Liver (tissue), 9 donors: ENCODE measurements around the gene RFC2. TPM values are rescaled to one million over a fixed set of nuclear protein-coding genes. Genes with fewer than 3 reads are reported as not detected.

ENCODE experiments used
- DNase-seq: peaks from one replicate; pipeline ENCODE4 v3.0.0-alpha.2; 2017; ENCODE audit warnings: low spot score
- H3K27ac ChIP-seq, 2 donors: one replicate each; pipeline ENCODE4 v1.7.0; 2013; ENCODE audit warnings: inconsistent platforms in 2 of 2, low read length in 2 of 2, control low read depth in 1 of 2, low read depth in 1 of 2, mild to moderate bottlenecking in 1 of 2
- H3K27me3 ChIP-seq, 4 donors: one replicate each; pipeline versions ENCODE4 v1.6.1 to v1.7.0; 2013; ENCODE audit warnings: low read length in 3 of 4, inconsistent platforms in 1 of 4, mild to moderate bottlenecking in 1 of 4, moderate library complexity in 1 of 4; ENCODE audit not compliant: control insufficient read depth in 4 of 4, insufficient read depth in 4 of 4
- H3K36me3 ChIP-seq, 4 donors: one replicate each; pipeline versions ENCODE4 v1.6.1 to v1.7.0; 2013; ENCODE audit warnings: low read length in 3 of 4, mild to moderate bottlenecking in 3 of 4, low read depth in 1 of 4, moderate library complexity in 1 of 4; ENCODE audit not compliant: control insufficient read depth in 4 of 4, insufficient read depth in 3 of 4
- H3K4me1 ChIP-seq, 4 donors: one replicate each; pipeline versions ENCODE4 v1.6.1 to v1.7.0; 2013; ENCODE audit warnings: low read length in 3 of 4, mild to moderate bottlenecking in 3 of 4, moderate library complexity in 1 of 4; ENCODE audit not compliant: control insufficient read depth in 4 of 4, insufficient read depth in 4 of 4
- H3K4me3 ChIP-seq, 3 donors: one replicate each; pipeline versions ENCODE4 v1.6.1 to v1.7.0; 2013; ENCODE audit warnings: low read length in 3 of 3, control low read depth in 1 of 3, low read depth in 1 of 3, mild to moderate bottlenecking in 1 of 3
- H3K9ac ChIP-seq, 2 donors: one replicate each; pipeline ENCODE4 v1.7.0; 2013; ENCODE audit warnings: low read length in 2 of 2, mild to moderate bottlenecking in 2 of 2, moderate library complexity in 2 of 2, control low read depth in 1 of 2, low read depth in 1 of 2
- H3K9me3 ChIP-seq, 4 donors: one replicate each; pipeline versions ENCODE4 v1.6.1 to v1.7.0; 2013; ENCODE audit warnings: low read length in 3 of 4; ENCODE audit not compliant: control insufficient read depth in 4 of 4
- ATF3 ChIP-seq: IDR thresholded peaks from 2 replicates; pipeline ENCODE4 v1.6.1; 2016; ENCODE audit warnings: antibody characterized with exemption
- CTCF ChIP-seq: fragments of 150-350 bp; IDR thresholded peaks from 2 replicates; pipeline ENCODE4 v1.5.1; 2017; ENCODE audit warnings: improper control_type of control experiment, low read depth, low read length; ENCODE audit not compliant: missing input control
- EGR1 ChIP-seq, 2 donors: IDR thresholded peaks; 2 replicates each; pipeline ENCODE4 v1.6.1; 2016 to 2018; ENCODE audit warnings: antibody characterized with exemption in 2 of 2, low read depth in 2 of 2
- FOXA1 ChIP-seq: IDR thresholded peaks from 2 replicates; pipeline ENCODE4 v1.6.1; 2016; ENCODE audit warnings: antibody characterized with exemption
- GABPA ChIP-seq, 2 donors: IDR thresholded peaks in 1 of 2; conservative IDR thresholded peaks in 1 of 2; 2 replicates each; pipeline ENCODE4 v1.6.1; 2016; ENCODE audit warnings: antibody characterized with exemption in 2 of 2, mild to moderate bottlenecking in 1 of 2, moderate library complexity in 1 of 2
- HNF4A ChIP-seq, 2 donors: conservative IDR thresholded peaks; 2 replicates each; pipeline ENCODE4 v1.6.1; 2016; ENCODE audit warnings: antibody characterized with exemption in 2 of 2, mild to moderate bottlenecking in 2 of 2
- HNF4G ChIP-seq: IDR thresholded peaks from 2 replicates; pipeline ENCODE4 v1.6.1; 2016; ENCODE audit warnings: antibody characterized with exemption
- JUND ChIP-seq, 2 donors: IDR thresholded peaks; 2 replicates each; pipeline ENCODE4 v1.6.1; 2016; ENCODE audit warnings: antibody characterized with exemption in 2 of 2
- MAX ChIP-seq: IDR thresholded peaks from 2 replicates; pipeline ENCODE4 v1.6.1; 2016; ENCODE audit warnings: antibody characterized with exemption
- NR2F2 ChIP-seq: IDR thresholded peaks from 2 replicates; pipeline ENCODE4 v1.6.1; 2016; ENCODE audit warnings: antibody characterized with exemption
- RAD21 ChIP-seq, 2 donors: IDR thresholded peaks; 2 replicates each; pipeline ENCODE4 v1.6.1; 2016; ENCODE audit warnings: antibody characterized with exemption in 2 of 2, mild to moderate bottlenecking in 2 of 2
- RXRA ChIP-seq, 2 donors: IDR thresholded peaks; 2 replicates each; pipeline ENCODE4 v1.6.1; 2017 to 2018; ENCODE audit warnings: antibody characterized with exemption in 2 of 2, mild to moderate bottlenecking in 1 of 2
- SP1 ChIP-seq: IDR thresholded peaks from 2 replicates; pipeline ENCODE4 v1.6.1; 2018; ENCODE audit warnings: antibody characterized with exemption, mild to moderate bottlenecking
- YY1 ChIP-seq: IDR thresholded peaks from 2 replicates; pipeline ENCODE4 v1.6.1; 2016; ENCODE audit warnings: antibody characterized with exemption, mild to moderate bottlenecking
- ZBTB33 ChIP-seq: IDR thresholded peaks from 2 replicates; pipeline ENCODE4 v1.6.1; 2016; ENCODE audit warnings: antibody characterized with exemption
- WGBS: extraction: QIAGEN DNeasy Blood & Tissue Kit; methylation state at CpG from one replicate; pipeline ENCODE4 v1.1.7; 2013; 5-methylcytosine and 5-hydroxymethylcytosine counted together
- polyA plus RNA-seq, 2 donors: library from polyadenylated mRNA; stranded (reverse) in 1 of 2; unstranded in 1 of 2; fragments of 200-250 nt in 1 of 2; fragments of >200 nt in 1 of 2; fragmentation: Nextera tagmentation in 1 of 2; extraction: Ambion mirVana in 1 of 2; gene quantifications; one replicate each; pipeline versions ENCODE4 v1.2.1 to v1.2.3, GENCODE V29; 2013 to 2015
- total RNA-seq, 2 donors: library from RNA; depleted of rRNA; stranded (reverse); fragments of >200 nt; gene quantifications; one replicate each; pipeline ENCODE4 v1.2.3, GENCODE V29; 2014
- donor health status: healthy.
- donor health status: healthy.
- donor health status: healthy.
- donor health status: healthy.
- donor health status: healthy.

The RFC2 gene
- total and polyA plus RNA-seq, 4 donors = 12.8 to 23.8 (median 14.8) TPM

DNA sequence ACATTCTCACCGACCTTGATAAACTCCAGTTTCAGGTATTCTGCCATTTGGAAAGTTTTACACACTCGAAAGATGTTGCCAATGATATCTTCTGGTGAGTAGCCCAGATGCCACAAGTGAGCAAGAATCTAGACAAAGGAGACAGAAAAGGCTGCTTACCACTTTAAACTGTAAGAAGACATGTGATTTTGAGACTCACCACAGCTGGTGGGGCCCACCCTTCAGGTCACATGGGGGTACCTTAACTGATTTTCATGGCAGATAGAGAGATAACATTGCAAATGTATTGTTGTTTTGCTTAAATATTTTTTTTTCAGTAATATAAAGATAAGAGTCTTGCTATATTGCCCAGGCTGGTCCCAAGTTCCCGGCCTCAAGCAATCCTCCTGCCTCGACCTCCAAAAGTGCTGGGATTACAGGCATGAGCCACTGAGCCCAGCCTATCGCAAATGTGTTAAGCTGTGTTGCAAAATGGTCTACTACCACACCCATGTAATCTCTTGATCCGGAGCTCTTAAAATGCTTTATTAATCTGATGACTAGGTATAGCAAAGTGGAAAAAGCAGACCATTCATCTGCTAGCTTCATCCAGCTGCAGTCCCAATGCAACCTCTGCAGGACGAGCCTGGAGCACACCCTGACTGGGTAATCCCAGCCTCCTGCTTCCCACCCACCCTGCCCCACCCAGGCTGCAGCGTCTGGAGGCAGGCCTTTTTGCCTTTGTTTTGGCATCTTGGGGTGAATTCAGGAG lies 18.5 kb downstream of the RFC2 start:
- Histone ChIP-seq H3K9me3 (no peaks in the 10 kb centered on the region), H3K4me1 (peaks cover 0 to 2% (median 0%) of the 10 kb centered on the region in 4 donors), H3K4me3 (no peak overlapping the region), H3K9ac (no peak overlapping the region), H3K36me3 (peaks cover 21 to 63% (median 36%) of the 10 kb centered on the region in 4 donors), H3K27me3 (no peaks in the 10 kb centered on the region), H3K27ac (no peak overlapping the region)
- no peak for DNase-seq
- TF ChIP-seq GABPA (IDR thresholded peaks at IDR 0.05 in 1 of 2, conservative IDR thresholded peaks at IDR 0.05 in 1 of 2) = no peak
- no peak for TF ChIP-seq CTCF
- TF ChIP-seq JUND (IDR thresholded peaks at IDR 0.05) = no peak
- TF ChIP-seq NR2F2 = no peak
- TF ChIP-seq RXRA (IDR thresholded peaks at IDR 0.05) = no peak
- TF ChIP-seq YY1 = no peak
- 95% methylated on average over 8 of the region's 8 CpGs for WGBS

GRCh38 chr7:74233655-74234285 lies 20.4 kb downstream of the RFC2 start:
- no peak overlapping the region for H3K9ac ChIP-seq
- TF ChIP-seq RXRA (IDR thresholded peaks at IDR 0.05) (no peak), HNF4A (conservative IDR thresholded peaks at IDR 0.05) (no peak), YY1 (no peak), ATF3 (no peak), ZBTB33 (no peak), GABPA (IDR thresholded peaks at IDR 0.05 in 1 of 2, conservative IDR thresholded peaks at IDR 0.05 in 1 of 2) (no peak), MAX (no peak), RAD21 (IDR thresholded peaks at IDR 0.05) (no peak), EGR1 (IDR thresholded peaks at IDR 0.05; ENCODE audit: low read depth in 2 of 2) (no peak), SP1 (no peak), CTCF (no peak), FOXA1 (no peak), HNF4G (no peak), NR2F2 (no peak)
- WGBS = 93% methylated on average over 13 of the region's 13 CpGs
- no peak overlapping the region for H3K27ac ChIP-seq
- no peaks in the 10 kb centered on the region for H3K9me3 ChIP-seq
- H3K4me1 ChIP-seq = no peaks in the 10 kb centered on the region
- H3K4me3 ChIP-seq = no peak overlapping the region
- H3K36me3 ChIP-seq = peaks cover 18 to 62% (median 36%) of the 10 kb centered on the region in 4 donors
- H3K27me3 ChIP-seq = no peaks in the 10 kb centered on the region
- no peak for DNase-seq
